Measurements from ENCODE around the gene MRM3.
"Not testable (repeated sequence)": the region's sequence is repeated elsewhere in the genome, so short reads cannot be mapped to it uniquely, and the experiment has no call there.

The MRM3 gene

GRCh38 chr17:750431-751037 lies 31.6 kb upstream of the MRM3 start:
- no peak for TF ChIP-seq CTCF (IDR thresholded peaks at IDR 0.05; ENCODE audit: low read depth, low read length, missing control alignments)
- no peak for DNase-seq (ENCODE audit: extremely low read depth, low read depth)
- peak overlapping the region; percentile 78 for H3K4me3 ChIP-seq (replicated peaks; ENCODE audit: low read depth, low read length)

GRCh38 chr17:751269-752001 lies 30.7 kb upstream of the MRM3 start:
- no peak for TF ChIP-seq CTCF (IDR thresholded peaks at IDR 0.05; ENCODE audit: low read depth, low read length, missing control alignments)
- DNase-seq (ENCODE audit: extremely low read depth, low read depth) = no peak
- peak overlapping the region; percentile 78 for H3K4me3 ChIP-seq (replicated peaks; ENCODE audit: low read depth, low read length)

GRCh38 chr17:752002-752619 lies 30.0 kb upstream of the MRM3 start, which contains the start of gene GEMIN4:
GEMIN4 (minus strand) TSS chr17:752264; CDS start chr17:752142, 122 bp downstream.
- TF ChIP-seq CTCF (IDR thresholded peaks at IDR 0.05; ENCODE audit: low read depth, low read length, missing control alignments) = peak; percentile 92
- H3K4me3 ChIP-seq (replicated peaks; ENCODE audit: low read depth, low read length) = peak within 1 kb of the TSS; percentile 78
- DNase-seq (ENCODE audit: extremely low read depth, low read depth) = peak; percentile 71

DNA sequence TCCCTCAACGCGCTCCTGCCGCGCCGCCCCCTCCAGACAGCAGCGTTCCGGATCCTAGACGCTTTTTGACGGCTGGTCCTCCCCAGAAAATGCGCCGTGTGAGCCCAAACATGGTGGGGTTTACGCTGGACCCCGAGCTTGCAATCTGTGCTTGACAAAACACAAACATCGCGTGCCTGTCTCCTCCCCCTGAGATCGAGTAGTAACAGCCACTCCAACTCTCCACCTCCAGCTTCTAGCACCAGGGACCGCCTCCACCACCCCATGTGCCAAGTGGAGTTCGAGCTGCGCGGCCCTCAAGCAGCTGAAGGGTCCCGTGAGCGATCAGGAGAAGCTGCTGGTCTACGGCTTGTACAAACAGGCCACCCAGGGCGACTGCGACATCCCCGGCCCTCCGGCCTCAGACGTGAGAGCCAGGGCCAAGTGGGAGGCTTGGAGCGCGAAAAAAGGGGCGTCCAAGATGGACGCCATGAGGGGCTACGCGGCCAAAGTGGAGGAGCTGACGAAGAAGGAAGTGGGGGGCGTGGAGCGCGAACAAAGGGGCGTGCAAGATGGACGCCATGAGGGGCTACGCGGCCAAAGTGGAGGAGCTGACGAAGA lies 29.4 kb upstream of the MRM3 start:
- H3K4me3 ChIP-seq (replicated peaks; ENCODE audit: low read depth, low read length) = peak overlapping the region; percentile 78
- no peak for TF ChIP-seq CTCF (IDR thresholded peaks at IDR 0.05; ENCODE audit: low read depth, low read length, missing control alignments)
- DNase-seq (ENCODE audit: extremely low read depth, low read depth) = no peak

DNA sequence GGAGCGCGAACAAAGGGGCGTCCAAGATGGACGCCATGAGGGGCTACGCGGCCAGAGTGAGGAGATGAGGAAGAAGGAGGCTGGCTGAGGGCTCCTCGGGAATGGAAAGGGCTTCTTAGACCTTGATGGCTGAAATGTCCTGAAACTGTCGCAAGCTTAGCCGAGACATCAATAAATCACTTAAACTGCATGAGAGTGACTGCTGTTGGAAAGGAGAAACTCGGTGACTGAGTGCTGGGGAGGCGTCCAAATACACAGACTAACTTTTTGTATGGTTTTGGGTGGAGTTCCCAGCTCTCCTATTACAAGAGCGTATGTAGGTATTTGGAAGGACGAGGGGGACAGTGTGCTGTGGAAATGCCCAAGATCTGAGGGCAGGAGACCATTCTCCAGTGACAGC lies 28.7 kb upstream of the MRM3 start:
- TF ChIP-seq CTCF (IDR thresholded peaks at IDR 0.05; ENCODE audit: low read depth, low read length, missing control alignments) = no peak
- H3K4me3 ChIP-seq (replicated peaks; ENCODE audit: low read depth, low read length) = no peak overlapping the region
- no peak for DNase-seq (ENCODE audit: extremely low read depth, low read depth)

DNA sequence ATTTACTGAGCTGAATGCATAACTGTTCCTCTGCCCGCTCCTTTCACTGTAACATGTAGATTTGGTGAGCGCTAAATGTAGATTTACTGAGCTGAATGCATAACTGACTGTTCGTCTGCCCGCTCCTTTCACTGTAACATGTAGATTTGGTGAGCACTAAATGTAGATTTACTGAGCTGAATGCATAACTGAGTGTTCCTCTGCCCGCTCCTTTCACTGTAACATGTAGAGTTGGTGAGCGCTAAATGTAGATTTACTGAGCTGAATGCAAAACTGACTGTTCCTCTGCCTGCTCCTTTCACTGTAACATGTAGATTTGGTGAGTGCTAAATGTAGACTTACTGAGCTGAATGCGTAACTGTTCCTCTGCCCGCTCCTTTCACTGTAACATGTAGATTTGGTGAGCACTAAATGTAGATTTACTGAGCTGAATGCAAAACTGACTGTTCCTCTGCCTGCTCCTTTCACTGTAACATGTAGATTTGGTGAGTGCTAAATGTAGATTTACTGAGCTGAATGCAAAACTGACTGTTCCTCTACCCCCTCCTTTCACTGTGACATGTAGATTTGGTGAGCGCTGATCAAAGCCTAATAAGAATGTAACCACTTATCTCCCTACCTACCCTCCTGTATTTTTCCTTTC lies 26.7 kb upstream of the MRM3 start:
- H3K4me3 ChIP-seq (replicated peaks; ENCODE audit: low read depth, low read length); DNase-seq (ENCODE audit: extremely low read depth, low read depth): not testable (repeated sequence)

DNA sequence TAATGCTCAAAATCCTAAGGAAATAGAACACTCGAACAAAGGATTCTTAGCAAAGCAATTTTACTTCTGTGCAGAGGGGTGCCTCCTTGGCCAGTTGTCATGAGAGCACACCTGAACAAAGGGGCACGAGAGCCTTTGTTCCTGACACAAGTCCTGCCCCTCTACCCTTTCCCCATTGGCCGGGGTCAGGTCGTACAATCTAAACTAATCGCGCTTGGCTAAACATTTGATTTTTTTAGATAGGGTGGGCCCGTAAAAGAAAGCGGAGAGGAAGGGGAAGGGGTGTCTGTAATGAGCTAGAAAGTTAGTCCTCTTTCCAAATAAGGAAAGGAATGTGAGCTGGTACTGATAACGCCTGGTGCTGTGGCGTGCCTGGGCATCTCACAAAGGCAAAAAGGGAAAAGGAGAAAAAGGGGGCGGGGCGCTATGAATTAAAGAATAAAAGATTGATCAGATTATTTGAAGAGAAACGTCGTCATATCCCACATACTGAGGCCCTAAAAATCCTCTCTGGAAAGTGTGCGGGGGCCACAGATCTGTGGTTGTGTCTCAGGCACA lies 26.1 kb upstream of the MRM3 start:
- DNase-seq (ENCODE audit: extremely low read depth, low read depth); H3K4me3 ChIP-seq (replicated peaks; ENCODE audit: low read depth, low read length): not testable (repeated sequence)

All from HFF-Myc (cell line).